Breast epithelium (tissue), 3 donors: ENCODE results near the gene RBM7.

Experiments
- POLR2A ChIP-seq: fragments of 450-650 bp; IDR thresholded peaks from one replicate; pipeline ENCODE4 v1.6.1; 2016; ENCODE audit warnings: antibody characterized with exemption, mild to moderate bottlenecking, moderate library complexity
- POLR2AphosphoS5 ChIP-seq, 3 donors: sonication (generic); formaldehyde crosslinking; IDR thresholded peaks; one replicate each; pipeline ENCODE4 v1.6.1; 2017; ENCODE audit warnings: antibody characterized with exemption in 3 of 3
- TF ChIP-seq, protein P1 (sequence below), 3 donors: fragments of 450-650 bp; IDR thresholded peaks; one replicate each; pipeline ENCODE4 v1.5.1; 2016 to 2017; ENCODE audit warnings: antibody characterized with exemption in 3 of 3, mild to moderate bottlenecking in 3 of 3, moderate library complexity in 3 of 3

DNA sequence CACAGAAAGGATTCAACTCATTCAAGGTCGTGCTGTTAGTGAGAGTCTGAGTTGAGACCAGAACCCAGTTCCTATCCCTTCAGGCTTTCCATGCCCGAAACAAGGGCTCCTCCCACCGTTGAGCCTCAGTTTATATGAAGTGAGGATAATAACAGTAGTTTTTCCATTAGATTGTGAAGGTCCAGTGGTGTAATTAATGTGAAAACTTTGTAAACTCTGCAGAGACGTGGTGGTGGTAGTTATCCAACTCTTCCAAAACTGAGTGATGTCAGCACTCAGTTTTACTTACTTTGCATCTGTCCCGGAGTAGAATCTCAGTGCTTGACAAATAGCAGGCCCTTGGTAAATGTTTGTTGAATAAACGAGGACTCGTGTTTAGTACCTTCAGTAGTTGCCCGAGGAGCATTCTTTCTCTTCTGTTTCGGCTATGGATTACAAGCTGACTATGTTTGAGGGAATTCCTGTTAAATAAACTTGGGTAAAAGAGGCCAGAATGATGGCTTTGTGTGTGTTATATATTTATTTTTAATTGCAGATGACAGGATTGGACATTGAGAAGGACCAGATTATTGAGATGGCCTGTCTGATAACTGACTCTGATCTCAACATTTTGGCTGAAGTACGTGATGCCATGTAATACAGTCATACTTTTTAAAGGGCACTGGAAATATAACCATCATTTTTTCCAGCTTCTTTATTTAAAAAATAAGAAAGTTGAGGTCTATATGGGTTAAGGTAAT lies 39.8 kb downstream of the RBM7 start:
- TF ChIP-seq, protein P1, sequence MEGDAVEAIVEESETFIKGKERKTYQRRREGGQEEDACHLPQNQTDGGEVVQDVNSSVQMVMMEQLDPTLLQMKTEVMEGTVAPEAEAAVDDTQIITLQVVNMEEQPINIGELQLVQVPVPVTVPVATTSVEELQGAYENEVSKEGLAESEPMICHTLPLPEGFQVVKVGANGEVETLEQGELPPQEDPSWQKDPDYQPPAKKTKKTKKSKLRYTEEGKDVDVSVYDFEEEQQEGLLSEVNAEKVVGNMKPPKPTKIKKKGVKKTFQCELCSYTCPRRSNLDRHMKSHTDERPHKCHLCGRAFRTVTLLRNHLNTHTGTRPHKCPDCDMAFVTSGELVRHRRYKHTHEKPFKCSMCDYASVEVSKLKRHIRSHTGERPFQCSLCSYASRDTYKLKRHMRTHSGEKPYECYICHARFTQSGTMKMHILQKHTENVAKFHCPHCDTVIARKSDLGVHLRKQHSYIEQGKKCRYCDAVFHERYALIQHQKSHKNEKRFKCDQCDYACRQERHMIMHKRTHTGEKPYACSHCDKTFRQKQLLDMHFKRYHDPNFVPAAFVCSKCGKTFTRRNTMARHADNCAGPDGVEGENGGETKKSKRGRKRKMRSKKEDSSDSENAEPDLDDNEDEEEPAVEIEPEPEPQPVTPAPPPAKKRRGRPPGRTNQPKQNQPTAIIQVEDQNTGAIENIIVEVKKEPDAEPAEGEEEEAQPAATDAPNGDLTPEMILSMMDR (IDR thresholded peaks at IDR 0.05) = no peak
- no peak for TF ChIP-seq POLR2AphosphoS5 (IDR thresholded peaks at IDR 0.05)
- no peak for TF ChIP-seq POLR2A
